ENCODE measurements around the gene CSK.
"Not testable (repeated sequence)": the region's sequence is repeated elsewhere in the genome, so short reads cannot be mapped to it uniquely, and the experiment has no call there.

The CSK gene

GRCh38 chr15:74735305-74735704 is 46.6 kb upstream of the CSK start:
- no peaks in the 10 kb centered on the region for H3K9me2 ChIP-seq (replicated peaks; ENCODE audit: insufficient read depth, low read length)
- TF ChIP-seq CTCF (IDR thresholded peaks at IDR 0.05; ENCODE audit: low read length) (no peak), EZH2phosphoT487 (IDR thresholded peaks at IDR 0.05; ENCODE audit: low read length) (no peak), EZH2 (optimal IDR thresholded peaks at IDR 0.05; ENCODE audit: low read depth, low read length) (no peak)
- H3F3A ChIP-seq (ENCODE audit: insufficient read depth, low read length): no peaks in the 10 kb centered on the region
- no peaks in the 10 kb centered on the region for H3K79me2 ChIP-seq (ENCODE audit: low read length)
- no peaks in the 10 kb centered on the region for H3K36me3 ChIP-seq (replicated peaks; ENCODE audit: insufficient read depth, low read length)
- no peak overlapping the region for H3K9ac ChIP-seq (ENCODE audit: low read length)
- peaks cover 50% of the 10 kb centered on the region for H3K27me3 ChIP-seq (replicated peaks; ENCODE audit: insufficient read depth, low read length)
- no peak overlapping the region for H3K4me3 ChIP-seq (ENCODE audit: low read length)
- no peak overlapping the region for H3K27ac ChIP-seq (ENCODE audit: low read length)
- H3K4me2 ChIP-seq (ENCODE audit: low read depth, low read length): no peak overlapping the region
- no peaks in the 10 kb centered on the region for H4K20me1 ChIP-seq (ENCODE audit: insufficient read depth, low read length)
- no peak for DNase-seq
- H2AFZ ChIP-seq (ENCODE audit: low read length): no peak overlapping the region
- H3K9me3 ChIP-seq (replicated peaks; ENCODE audit: insufficient read depth, low read length): no peaks in the 10 kb centered on the region
- no peaks in the 10 kb centered on the region for H3K4me1 ChIP-seq (ENCODE audit: low read length)

- H3K79me2 ChIP-seq (ENCODE audit: low read length); H3K4me3 ChIP-seq (ENCODE audit: low read length); H3K9me2 ChIP-seq (replicated peaks; ENCODE audit: insufficient read depth, low read length); DNase-seq; H3K4me1 ChIP-seq (ENCODE audit: low read length); H4K20me1 ChIP-seq (ENCODE audit: insufficient read depth, low read length); H2AFZ ChIP-seq (ENCODE audit: low read length); H3K36me3 ChIP-seq (replicated peaks; ENCODE audit: insufficient read depth, low read length); H3K27ac ChIP-seq (ENCODE audit: low read length); H3K9me3 ChIP-seq (replicated peaks; ENCODE audit: insufficient read depth, low read length); H3F3A ChIP-seq (ENCODE audit: insufficient read depth, low read length); H3K9ac ChIP-seq (ENCODE audit: low read length); H3K4me2 ChIP-seq (ENCODE audit: low read depth, low read length): not testable (repeated sequence)
- H3K27me3 ChIP-seq (replicated peaks; ENCODE audit: insufficient read depth, low read length): peaks cover 29% of the 10 kb centered on the region
Measured at GRCh38 chr15:74738239-74738638, 43.6 kb upstream of the CSK start.

- no peak overlapping the region for H3K9ac ChIP-seq (ENCODE audit: low read length)
- H3K27me3 ChIP-seq (replicated peaks; ENCODE audit: insufficient read depth, low read length): peaks cover 11% of the 10 kb centered on the region
- H3K4me3 ChIP-seq (ENCODE audit: low read length): no peak overlapping the region
- TF ChIP-seq EZH2 (optimal IDR thresholded peaks at IDR 0.05; ENCODE audit: low read depth, low read length) (no peak), EZH2phosphoT487 (IDR thresholded peaks at IDR 0.05; ENCODE audit: low read length) (no peak)
- H3F3A ChIP-seq (ENCODE audit: insufficient read depth, low read length): no peaks in the 10 kb centered on the region
- no peak overlapping the region for H2AFZ ChIP-seq (ENCODE audit: low read length)
- no peak overlapping the region for H3K4me2 ChIP-seq (ENCODE audit: low read depth, low read length)
- no peaks in the 10 kb centered on the region for H3K79me2 ChIP-seq (ENCODE audit: low read length)
- H3K4me1 ChIP-seq (ENCODE audit: low read length): no peaks in the 10 kb centered on the region
- no peaks in the 10 kb centered on the region for H3K36me3 ChIP-seq (replicated peaks; ENCODE audit: insufficient read depth, low read length)
- no peaks in the 10 kb centered on the region for H3K9me3 ChIP-seq (replicated peaks; ENCODE audit: insufficient read depth, low read length)
- no peak for DNase-seq
- H3K27ac ChIP-seq (ENCODE audit: low read length): no peak overlapping the region
- H4K20me1 ChIP-seq (ENCODE audit: insufficient read depth, low read length): no peaks in the 10 kb centered on the region
- no peaks in the 10 kb centered on the region for H3K9me2 ChIP-seq (replicated peaks; ENCODE audit: insufficient read depth, low read length)
Measured at GRCh38 chr15:74742422-74742821, 39.5 kb upstream of the CSK start.

GRCh38 chr15:74746389-74746788 is 35.5 kb upstream of the CSK start:
- no peaks in the 10 kb centered on the region for H3K4me1 ChIP-seq (ENCODE audit: low read length)
- H3K9me2 ChIP-seq (replicated peaks; ENCODE audit: insufficient read depth, low read length): no peaks in the 10 kb centered on the region
- H4K20me1 ChIP-seq (ENCODE audit: insufficient read depth, low read length): no peaks in the 10 kb centered on the region
- H3K9ac ChIP-seq (ENCODE audit: low read length): no peak overlapping the region
- DNase-seq: no peak
- H3K9me3 ChIP-seq (replicated peaks; ENCODE audit: insufficient read depth, low read length): no peaks in the 10 kb centered on the region
- H3K4me2 ChIP-seq (ENCODE audit: low read depth, low read length): no peak overlapping the region
- no peaks in the 10 kb centered on the region for H3K36me3 ChIP-seq (replicated peaks; ENCODE audit: insufficient read depth, low read length)
- no peak overlapping the region for H3K4me3 ChIP-seq (ENCODE audit: low read length)
- no peak overlapping the region for H2AFZ ChIP-seq (ENCODE audit: low read length)
- H3K79me2 ChIP-seq (ENCODE audit: low read length): no peaks in the 10 kb centered on the region
- H3K27ac ChIP-seq (ENCODE audit: low read length): no peak overlapping the region
- peaks cover 3% of the 10 kb centered on the region; the same call in 1 of the 2 replicates for H3K27me3 ChIP-seq (replicated peaks; ENCODE audit: insufficient read depth, low read length)
- no peaks in the 10 kb centered on the region for H3F3A ChIP-seq (ENCODE audit: insufficient read depth, low read length)
- TF ChIP-seq EZH2phosphoT487 (IDR thresholded peaks at IDR 0.05; ENCODE audit: low read length): no peak
- no peak for TF ChIP-seq CTCF (IDR thresholded peaks at IDR 0.05; ENCODE audit: low read length)
- no peak for TF ChIP-seq EZH2 (optimal IDR thresholded peaks at IDR 0.05; ENCODE audit: low read depth, low read length)
